GM12878 (cell line): ENCODE measurements around the gene ZCCHC24.

Source experiments
- EZH2 ChIP-seq: IDR thresholded peaks from 2 replicates; pipeline ENCODE4 v1.6.1; 2012; ENCODE audit warnings: low read depth, mild to moderate bottlenecking, control low read depth, inconsistent platforms, low read length, borderline replicate concordance; ENCODE audit not compliant: control insufficient read depth
- FOS ChIP-seq: IDR thresholded peaks from 3 replicates; pipeline ENCODE4 v1.6.1; 2011; ENCODE audit warnings: borderline replicate concordance; ENCODE audit not compliant: insufficient read length; ENCODE audit errors: extremely low read depth
- MTA2 ChIP-seq: fragments of 450-650 bp; IDR thresholded peaks from 2 replicates; pipeline ENCODE4 v1.6.1; 2016; ENCODE audit warnings: low read depth, mild to moderate bottlenecking, moderate library complexity
- POLR2A ChIP-seq: IDR thresholded peaks from 2 replicates; pipeline ENCODE4 v1.6.1; 2011; ENCODE audit warnings: low read depth, mild to moderate bottlenecking, low read length
- POLR2AphosphoS5 ChIP-seq: IDR thresholded peaks from 2 replicates; pipeline ENCODE4 v1.6.1; 2011; ENCODE audit warnings: mild to moderate bottlenecking, low read length, inconsistent platforms
- TCF7 ChIP-seq: IDR thresholded peaks from 2 replicates; pipeline ENCODE4 v1.6.1; 2014; ENCODE audit warnings: antibody characterized with exemption, borderline replicate concordance

DNA sequence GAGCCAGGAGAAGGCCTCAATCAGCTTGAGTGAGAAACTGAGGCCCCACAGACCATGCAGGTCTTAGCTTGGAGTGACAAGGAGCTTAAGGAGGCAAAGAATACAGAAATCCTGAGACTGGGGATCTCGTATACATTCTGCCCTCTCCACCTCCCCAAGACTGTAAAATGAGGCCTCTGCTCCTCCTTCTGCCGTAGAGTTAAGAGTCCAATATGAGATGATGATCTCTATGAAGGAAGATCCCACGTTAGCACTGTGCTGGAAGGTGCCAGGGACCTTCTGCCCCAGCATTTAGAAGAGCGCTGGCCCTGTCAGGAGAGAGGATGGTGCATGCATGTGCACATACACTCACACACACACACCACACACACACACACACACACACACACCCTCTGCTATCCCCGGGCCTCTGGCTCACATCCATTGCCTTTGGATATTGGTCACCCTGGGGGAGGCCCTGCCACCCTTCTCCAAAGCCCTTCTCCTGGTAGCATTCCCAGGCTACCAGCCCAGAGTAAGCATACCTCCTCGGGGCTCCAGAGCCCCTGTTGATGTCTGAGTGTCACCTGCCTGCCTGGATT is 15.0 kb downstream of the ZCCHC24 start:
- no peak for TF ChIP-seq MTA2
- no peak for TF ChIP-seq POLR2AphosphoS5
- TF ChIP-seq EZH2, result no peak
- TF ChIP-seq FOS, result no peak
- no peak for TF ChIP-seq POLR2A
- no peak for TF ChIP-seq TCF7
